Left colon (tissue), 2 donors: ENCODE data around the gene KPNA4. TPM values are rescaled to one million over a fixed set of nuclear protein-coding genes. Genes with fewer than 3 reads are reported as not detected.
A peak's percentile ranks its signal among the peaks of the same experiment; 100 is the strongest.
"Not testable (repeated sequence)": the region's sequence is repeated elsewhere in the genome, so short reads cannot be mapped to it uniquely, and the experiment has no call there.

Experiments
- ATAC-seq: fragments of 200-7000 bp; cut with Tn5 transposase; one replicate; pipeline ENCODE4 v1.9.1; 2020; ENCODE audit warnings: mild to moderate bottlenecking, moderate library complexity
- DNase-seq, 2 donors: peaks; one replicate each; pipeline ENCODE4 v3.0.0-alpha.2; 2020
- intact Hi-C, 2 donors: fragments of 100-400 bp; cut with DNase I in 1 of 2; cut with micrococcal nuclease in 1 of 2; formaldehyde crosslinking; loops; one replicate each; pipeline versions ENCODE4 v1.11.2 to v1.14.0; 2022; cut with DNase I, micrococcal nuclease
- total RNA-seq, 2 donors: library from RNA; stranded (reverse); fragmentation: NEBNext Ultra II Directional; extraction: Animal tissue kit (Norgen Biotek cat#: 25700); gene quantifications; one replicate each; pipeline ENCODE4 v1.2.1, GENCODE V29; 2021
- donor health status: DM: no; HTN: no; CAD: no.
- donor health status: DM: yes; HTN: yes; CAD: no.

The KPNA4 gene
- total RNA-seq, 2 donors from 2014 or later = 49.3 to 60.1 TPM

DNA sequence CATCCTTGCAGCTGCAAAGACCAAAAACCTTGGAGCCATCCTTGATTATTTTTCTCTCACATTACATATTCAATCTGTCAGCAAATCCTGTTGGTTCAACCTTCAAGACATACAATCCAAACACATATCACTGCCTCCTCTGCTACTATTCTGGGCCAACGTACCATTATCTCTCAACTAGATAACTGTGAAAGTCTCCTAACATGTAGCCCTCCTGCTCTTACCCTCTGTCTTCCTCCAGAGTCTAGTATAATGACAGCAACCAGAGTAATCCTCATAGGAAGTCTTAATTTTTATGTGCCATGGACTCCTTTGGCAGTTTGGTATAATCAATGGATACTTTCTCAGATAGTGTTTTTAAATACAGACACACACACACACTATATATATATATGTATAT, 27.6 kb downstream of the KPNA4 start:
- no peak for ATAC-seq
- no peak for DNase-seq
- intact Hi-C loops = no loop called here

DNA sequence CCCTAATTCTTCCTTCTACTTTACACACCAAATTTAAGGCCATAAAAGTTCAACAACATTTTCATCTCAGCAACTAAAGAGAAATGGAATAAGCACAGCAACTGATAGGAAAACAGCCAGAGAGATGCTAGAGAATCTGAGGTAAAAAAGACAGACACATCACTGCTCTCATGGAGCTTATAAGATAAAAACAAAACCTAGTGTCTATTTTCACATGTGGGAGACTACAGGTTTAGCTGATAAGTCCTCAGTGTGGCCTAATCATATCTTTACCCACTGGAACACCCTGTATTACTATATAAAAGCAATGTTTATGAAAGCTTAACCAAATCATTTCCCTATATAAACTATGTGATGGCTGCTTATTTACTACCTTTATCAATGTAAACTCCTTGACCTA, 33.0 kb downstream of the KPNA4 start:
- ATAC-seq (no peak), DNase-seq (no peak)
- intact Hi-C loops = no loop called here

DNA sequence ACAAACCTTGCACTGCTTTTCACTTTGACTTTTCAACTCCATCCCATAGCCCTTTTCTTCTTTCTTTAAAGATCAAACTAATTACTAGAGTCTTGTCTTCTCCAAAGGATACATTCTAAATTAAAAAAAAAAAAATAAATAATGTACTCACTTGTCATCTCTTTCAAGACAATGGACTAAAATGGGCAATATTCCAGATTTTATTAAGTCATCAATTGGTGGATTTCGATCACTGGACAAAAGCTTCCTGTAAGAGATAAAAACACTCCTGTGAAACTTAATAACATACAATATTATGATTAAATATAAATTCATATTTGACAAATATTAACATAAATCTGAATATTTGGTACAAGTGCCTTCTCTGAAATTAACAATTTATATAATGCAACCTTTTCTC, 34.1 kb downstream of the KPNA4 start:
- DNase-seq (no peak), ATAC-seq (no peak)
- intact Hi-C loops = no loop called here

DNA sequence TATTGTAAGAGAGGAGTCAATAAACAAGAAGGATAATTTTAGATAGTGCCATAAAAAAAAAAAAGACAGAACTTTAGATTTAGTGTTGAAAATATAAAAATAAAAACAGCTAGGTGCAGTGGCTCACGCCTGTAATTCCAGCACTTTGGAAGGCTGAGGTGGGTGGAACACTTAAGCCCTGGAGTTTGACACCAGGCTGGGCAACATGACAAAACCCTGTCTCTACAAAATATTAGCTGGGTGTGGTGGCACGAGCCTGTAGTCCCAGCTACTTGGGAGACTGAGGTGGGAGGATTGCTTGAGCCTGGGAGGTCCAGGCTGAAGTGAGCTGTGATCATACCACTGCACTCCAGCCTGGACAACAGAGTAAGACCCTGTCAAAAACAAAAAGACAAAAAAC, 49.0 kb downstream of the KPNA4 start:
- DNase-seq, intact Hi-C loops, ATAC-seq: not testable (repeated sequence)

DNA sequence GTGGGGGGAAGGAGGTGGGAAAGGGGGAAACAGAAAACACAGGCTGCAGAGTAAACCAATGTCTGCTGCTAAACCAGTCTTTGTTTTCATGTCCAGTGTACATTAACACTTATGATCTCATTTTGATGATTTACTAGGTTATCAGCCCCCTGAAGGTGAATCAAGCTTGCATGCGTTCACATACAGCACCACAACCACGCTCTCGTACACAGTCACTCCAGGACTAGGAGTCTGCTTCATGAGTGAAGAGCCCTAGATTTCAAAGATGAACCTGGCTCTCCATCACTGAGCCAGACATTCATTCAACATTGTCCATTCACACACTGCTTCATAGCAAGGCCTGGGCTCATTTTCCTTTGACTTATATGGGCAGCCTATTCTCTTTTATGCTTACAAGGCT, 64.0 kb downstream of the KPNA4 start:
- intact Hi-C loops = no loop called here
- no peak for ATAC-seq
- no peak for DNase-seq

DNA sequence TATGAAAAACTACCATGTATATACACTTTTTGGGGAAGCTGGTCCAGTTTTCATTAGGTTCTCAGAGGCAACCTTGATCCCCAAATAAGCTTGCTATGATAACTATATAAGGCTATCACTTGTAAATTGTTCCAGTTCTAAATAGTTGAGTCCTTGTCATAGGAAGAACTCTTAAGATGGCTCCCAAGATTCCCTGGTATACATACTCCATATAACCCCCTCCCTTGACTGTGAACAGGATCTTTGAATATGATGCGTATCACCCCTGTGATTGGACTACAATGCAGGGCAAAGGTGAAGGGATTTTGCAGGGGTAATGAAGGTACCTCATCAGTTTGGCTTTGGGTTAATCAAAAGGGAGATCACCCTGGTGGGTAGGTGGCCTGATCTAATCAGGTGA, 67.2 kb downstream of the KPNA4 start:
- DNase-seq (no peak), ATAC-seq (no peak)
- intact Hi-C loops = no loop called here

DNA sequence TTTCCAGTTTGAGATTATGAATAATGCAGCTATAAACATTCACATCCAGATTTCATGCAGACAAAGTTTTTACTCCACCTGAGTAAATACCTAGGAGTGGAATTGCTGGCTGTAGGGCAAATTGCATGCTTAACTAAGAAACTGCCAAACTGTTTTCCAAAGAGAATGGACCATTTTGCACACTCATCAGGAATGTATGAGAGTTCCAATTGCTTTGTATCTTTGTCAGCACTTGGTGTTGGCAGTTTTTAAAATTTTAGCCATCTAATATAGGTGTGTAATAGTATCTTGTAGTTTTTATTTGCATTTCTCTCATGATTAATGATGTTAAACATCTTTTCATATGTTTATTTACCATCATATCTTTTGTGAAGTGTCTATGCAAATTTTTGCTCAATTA, 75.2 kb downstream of the KPNA4 start:
- intact Hi-C loops = no loop called here
- no peak for DNase-seq
- ATAC-seq = no peak

DNA sequence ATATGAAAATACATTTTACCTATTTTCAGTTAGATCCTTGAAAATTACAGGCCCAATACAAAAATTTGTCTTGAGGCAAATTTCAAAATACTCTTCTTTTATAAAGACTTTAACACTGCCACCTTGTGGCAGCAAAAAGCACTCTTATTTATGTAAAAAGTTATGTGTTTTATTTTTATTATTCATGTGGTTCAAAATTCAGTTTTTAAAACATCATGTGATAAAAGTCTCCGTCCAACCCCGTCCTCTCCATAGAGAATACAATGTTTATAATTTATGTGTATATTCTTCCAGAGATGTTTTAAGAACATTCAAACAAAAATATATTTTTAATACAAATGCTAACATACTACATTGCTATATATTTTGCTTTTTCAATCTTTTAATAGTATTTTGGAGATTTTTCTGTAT, 78.9 kb downstream of the KPNA4 start:
- ATAC-seq (no peak), DNase-seq (no peak)
- intact Hi-C loops = no loop called here

DNA sequence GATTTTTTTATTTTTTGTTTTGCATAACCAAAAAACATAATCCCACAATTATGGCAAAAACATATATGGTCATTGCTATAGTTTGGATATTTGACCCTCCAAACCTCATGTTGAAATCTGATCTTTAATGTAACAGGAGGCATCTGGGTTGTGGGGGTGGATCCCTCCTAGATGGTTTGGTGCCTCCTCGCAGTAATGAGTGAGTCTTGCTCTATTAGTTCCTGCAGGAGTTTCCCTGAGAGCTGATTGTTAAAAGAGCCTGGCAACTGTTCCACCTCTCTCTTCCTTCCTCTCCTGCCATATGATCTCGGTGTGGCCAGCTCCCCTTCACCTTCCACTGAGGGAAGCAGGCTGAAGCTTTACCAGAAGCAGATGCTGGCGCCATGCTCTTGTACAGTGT, 82.6 kb downstream of the KPNA4 start:
- ATAC-seq = no peak
- intact Hi-C loops = no loop called here
- DNase-seq = no peak

DNA sequence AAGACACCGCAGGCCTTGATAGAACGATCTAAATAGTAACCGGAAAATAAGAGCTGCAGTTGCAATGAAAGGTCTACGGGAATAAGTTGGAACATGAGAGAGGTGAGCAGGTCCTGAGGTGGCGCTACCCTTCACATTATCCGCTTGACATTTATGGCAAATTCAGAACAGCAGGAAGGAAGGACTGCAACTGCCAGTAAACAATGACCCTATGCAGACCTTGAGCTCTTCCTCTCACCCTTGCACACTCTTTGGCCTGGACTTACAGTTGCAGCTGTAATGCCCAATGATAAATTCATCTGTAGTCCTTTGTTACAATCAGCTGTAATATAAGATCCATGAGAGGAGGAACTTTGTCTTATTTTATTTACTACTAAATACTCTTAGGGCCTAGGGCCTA, 83.5 kb downstream of the KPNA4 start:
- ATAC-seq (no peak), DNase-seq (no peak)
- intact Hi-C loops = no loop called here

DNA sequence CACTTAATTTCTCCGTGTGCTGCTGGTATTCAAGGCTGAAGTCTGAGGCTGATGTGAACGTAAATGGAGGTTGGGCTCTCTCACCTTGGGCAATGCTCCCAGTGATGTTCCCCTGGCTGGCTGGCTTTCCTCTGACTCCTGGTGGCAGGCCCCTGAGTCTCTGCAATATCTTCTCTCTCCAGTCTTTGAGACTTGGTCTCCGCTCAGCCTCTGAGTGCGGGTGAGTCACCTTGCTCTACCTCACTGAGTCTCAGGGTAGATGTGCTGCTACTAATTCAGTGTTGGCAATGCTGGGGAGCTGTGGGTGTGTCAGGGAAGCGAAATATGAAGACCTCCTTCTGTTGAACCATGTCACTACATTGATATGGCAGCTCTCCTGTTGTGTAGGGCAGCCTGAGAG, 84.4 kb downstream of the KPNA4 start:
- no peak for ATAC-seq
- intact Hi-C loops = no loop called here

DNA sequence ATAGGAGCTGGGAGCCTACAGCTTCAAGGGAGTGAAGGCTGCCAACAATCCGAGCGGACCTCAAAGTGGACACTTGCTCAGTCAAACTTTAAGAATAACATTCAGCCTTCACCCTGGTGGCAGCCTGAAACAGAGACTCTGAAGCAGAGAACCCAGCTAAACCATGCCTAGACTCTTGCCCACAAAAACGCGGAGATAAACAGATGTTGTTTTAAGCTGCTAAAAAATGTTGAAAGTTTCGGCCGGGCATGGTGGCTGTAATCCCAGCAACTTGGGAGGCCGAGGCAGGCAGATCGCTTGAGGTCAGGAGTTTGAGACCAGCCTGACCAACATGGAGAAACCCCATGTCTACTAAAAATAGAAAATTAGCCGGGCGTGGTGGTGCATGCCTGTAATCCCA, 86.0 kb downstream of the KPNA4 start:
- DNase-seq (no peak), ATAC-seq (no peak)
- intact Hi-C loops = no loop called here

More for the DNA sequence above, 84.4 kb downstream of the KPNA4 start:
- DNase-seq = no peak

DNA sequence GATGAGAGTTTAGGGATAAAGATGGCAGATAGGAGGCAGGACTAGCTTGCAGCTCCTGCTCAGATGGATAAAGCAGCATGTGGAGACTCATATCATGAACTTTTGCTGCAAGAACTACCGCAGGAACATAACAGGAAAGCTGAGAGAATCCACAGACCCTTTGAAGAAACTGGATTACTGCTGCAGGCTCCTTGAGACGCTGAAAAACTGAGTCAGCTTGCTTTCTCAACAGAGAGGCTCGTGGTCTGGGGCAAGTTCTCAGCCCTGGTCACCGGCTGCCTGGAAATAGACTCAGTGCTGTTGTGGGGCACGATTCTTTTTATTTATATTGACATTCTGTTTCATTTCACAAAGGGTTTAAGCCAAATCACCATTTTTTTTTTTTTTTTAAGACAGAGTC, 87.0 kb downstream of the KPNA4 start:
- DNase-seq (no peak), ATAC-seq (no peak)
- intact Hi-C loops = no loop called here

DNA sequence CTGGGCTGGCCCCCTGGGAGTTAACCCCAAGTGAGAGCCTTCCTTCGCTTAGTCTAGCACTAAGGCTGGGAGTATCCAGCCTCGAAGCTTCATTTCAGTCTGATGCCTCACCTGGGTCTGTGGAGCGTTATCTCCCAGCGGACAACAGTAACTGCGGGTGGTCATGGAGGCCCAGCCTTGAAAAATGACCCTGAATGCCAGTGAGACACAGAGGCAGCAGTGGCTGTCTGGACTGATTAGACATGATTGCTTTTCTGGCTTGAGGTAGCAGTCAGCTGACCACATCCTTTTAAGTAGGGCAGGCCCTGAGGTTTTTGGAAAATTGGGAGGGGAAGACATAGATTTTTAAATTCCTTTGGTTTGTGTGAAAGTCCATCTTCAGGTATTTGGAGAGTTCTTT, 87.6 kb downstream of the KPNA4 start:
- DNase-seq = no peak
- intact Hi-C loops = no loop called here
- no peak for ATAC-seq

DNA sequence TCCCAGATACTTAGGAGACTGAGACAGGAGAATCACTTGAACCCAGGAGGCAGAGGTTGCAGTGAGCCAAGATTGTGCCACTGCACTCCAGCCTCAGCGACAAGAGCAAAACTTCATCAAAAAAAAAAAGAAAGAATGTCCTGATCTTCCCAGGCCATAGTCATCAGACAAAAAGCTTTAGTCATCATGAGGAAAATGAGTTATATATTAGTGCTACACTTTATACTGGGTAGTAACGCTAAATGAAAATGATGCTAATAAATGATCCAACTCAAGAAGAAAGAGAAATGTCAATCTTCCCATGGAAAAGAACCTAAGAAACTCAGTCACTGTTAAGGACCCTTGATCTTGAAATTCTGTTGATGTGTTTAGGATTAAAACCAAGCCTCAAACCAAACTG, 89.5 kb downstream of the KPNA4 start:
- intact Hi-C loops = no loop called here
- no peak for DNase-seq
- no peak for ATAC-seq

DNA sequence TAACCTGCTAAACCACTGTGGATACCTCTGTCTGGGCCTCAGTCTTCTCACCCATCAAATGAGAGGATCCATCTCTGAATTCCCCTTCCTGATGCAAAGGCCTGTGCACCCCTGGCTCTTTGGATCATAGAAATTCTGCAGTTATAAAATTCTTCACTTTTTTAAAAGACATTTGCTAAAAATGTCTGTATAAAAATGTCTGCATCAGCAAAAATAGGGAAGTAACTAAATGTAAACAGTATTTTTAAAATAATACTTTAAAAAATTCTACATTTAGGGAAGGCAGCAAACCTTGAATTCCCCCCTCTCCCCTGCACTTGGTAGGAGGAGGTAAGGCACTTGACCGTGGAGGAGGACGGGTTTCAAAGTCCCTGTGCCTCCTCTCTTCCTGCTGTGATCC, 90.2 kb downstream of the KPNA4 start:
- no peak for DNase-seq
- intact Hi-C loops = no loop called here
- ATAC-seq = no peak

DNA sequence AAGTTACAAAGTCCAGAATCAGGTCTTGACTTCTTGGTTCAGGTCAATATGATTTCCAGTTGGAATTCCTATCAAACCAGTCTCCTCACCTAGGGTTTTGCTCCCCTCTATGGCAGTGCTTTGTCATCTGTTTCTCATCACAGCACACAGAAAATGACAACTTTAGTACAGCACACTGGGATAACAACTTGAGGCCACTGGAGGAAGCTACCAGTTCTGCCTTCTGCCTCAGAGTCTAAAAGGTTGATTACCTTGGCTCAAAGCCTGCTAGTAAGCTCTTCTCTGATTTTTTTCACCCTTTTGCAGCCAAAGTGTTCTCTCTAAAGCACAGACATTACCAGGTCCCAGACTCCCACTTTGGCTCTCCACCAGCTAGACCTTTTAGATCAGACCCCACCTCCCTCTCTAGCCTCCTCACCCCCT, 90.9 kb downstream of the KPNA4 start:
- intact Hi-C loops = no loop called here
- DNase-seq = no peak
- peak; percentile 34 for ATAC-seq

DNA sequence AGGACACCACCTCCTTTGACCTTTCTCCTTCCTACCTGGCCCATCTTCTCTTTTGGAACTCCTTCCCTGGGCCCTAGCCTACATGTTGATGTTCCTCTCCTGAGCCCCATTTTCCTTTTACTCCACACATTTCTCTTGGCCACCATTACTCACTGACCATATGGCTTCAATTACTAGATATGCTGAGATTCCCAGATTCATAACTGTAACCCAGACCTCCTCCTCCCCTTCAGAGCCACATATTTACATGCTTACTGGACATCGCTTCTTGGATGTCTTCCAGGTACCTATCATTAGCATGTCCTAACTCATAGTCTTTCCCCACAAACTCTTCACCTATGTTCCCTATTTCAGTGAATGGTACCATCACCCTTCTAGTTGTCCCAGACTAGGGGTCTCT, 91.4 kb downstream of the KPNA4 start:
- DNase-seq (no peak), ATAC-seq (no peak)
- intact Hi-C loops = no loop called here

DNA sequence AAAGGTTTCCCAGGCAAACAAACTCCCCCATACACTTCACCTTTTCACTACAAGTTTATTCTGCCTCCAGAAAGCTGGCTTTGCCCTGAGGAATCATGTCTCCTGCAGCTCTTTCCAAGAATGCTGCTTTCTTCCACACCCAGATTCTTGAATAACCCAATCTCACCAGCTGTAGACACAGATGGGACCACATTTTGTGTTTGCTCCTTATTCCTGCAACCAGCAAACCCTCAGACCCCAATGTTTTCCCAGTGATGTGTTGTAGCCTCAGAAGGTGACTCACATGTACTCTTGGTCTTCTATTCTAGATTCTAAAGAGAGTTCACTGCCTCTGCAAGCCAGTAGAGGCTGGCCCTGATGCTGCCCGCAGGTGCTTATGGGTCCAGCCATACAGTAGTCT, 92.2 kb downstream of the KPNA4 start:
- intact Hi-C loops = no loop called here
- ATAC-seq = no peak
- no peak for DNase-seq

DNA sequence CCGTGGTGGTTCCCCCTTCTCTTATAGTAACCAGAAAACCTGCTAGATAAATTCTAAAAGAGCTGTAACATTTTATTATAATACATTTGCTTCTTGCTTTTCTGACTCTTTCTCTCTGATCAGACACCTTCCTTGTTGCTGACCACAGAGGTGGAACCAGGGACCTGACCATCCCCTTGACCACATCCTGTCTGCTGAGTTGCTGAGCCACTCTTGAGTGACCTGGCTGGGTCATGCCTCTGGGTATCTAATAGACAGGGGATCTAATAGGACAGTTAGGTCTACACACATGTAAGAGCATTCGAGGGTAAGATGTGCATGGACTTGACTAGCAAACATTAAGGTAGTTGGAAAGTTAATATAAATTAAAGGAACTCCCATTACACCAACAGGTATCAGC, 93.0 kb downstream of the KPNA4 start:
- DNase-seq (no peak), ATAC-seq (no peak)
- intact Hi-C loops = no loop called here

DNA sequence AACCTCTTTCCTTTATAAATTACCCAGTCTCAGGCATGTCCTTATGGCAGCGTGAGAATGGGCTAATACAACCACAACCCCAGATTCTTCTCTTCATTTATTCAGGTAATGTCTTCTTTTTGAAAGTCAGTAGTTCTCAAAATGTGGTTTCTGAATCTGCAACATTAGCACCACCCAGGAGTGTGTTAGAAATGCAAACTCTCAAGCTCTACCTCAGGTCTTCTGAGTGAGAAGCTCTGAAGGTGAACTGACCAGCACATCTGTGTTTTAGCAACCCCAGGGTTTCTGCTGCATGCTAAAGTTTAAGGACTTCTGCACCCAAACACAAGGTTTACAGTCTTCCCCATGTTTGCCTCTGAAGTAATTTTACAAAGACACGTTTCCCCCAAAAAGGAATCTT, 93.5 kb downstream of the KPNA4 start:
- intact Hi-C loops = no loop called here
- ATAC-seq = no peak

DNA sequence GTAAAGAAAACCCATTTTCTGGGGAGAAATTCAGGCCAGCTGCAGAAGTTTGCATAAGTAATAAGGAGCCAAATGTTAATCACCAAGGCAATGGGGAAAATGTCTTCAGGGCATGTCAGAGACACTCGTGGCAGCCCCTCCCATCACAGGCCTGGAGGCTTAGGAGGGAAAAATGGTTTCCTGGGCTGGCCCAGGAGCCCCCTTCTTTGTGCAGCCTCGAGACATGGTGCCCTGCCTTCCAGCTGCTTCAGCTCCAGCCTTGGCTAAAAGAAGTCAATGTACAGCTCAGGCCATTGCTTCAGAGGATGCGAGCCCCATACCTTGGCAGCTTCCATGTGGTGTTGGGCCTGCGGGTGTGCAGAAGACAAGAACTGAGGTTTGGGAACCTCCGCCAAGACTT, 95.2 kb downstream of the KPNA4 start:
- intact Hi-C loops = no loop called here
- no peak for ATAC-seq
- no peak for DNase-seq

More for the DNA sequence above, 93.5 kb downstream of the KPNA4 start:
- no peak for DNase-seq
